8988T (cell line): ENCODE measurements around the gene LAMTOR3.

ENCODE experiments used
- DNase-seq: peaks from one replicate; pipeline ENCODE4 v3.0.0; 2011

Gene LAMTOR3

DNA sequence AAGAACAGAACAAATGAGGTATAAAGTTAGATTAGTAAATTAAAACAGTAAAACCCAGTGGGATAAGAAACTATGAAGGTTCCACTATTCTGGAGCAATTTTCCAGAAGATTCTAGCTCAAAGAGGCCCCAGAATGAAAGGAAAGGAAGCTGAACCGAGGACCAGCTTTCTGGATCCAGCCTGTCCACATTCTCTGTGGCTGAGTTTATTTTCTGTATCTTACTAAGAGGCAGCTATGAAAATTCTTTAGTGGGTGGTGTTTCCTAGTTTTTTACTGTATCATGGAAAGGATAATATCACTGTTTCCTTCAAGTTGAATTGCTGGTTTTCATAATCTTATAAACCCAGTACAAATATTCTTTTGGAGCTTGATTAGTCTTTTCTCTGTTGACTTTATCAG, 65.8 kb downstream of the LAMTOR3 start:
- no peak for DNase-seq
